HG02642 (cell line): ENCODE results near the gene ANKS1B.
"Not testable (repeated sequence)": the region's sequence is repeated elsewhere in the genome, so short reads cannot be mapped to it uniquely, and the experiment has no call there.

ENCODE experiments used
- ATAC-seq: cut with Tn5 transposase; IDR thresholded peaks from one replicate; pipeline ENCODE4 v1.9.1; 2021; ENCODE audit warnings: mild to moderate bottlenecking; ENCODE audit not compliant: unreplicated experiment, poor library complexity

The ANKS1B gene

GRCh38 chr12:98869886-98870503 is 1114.7 kb downstream of the ANKS1B start:
- ATAC-seq, result no peak

DNA sequence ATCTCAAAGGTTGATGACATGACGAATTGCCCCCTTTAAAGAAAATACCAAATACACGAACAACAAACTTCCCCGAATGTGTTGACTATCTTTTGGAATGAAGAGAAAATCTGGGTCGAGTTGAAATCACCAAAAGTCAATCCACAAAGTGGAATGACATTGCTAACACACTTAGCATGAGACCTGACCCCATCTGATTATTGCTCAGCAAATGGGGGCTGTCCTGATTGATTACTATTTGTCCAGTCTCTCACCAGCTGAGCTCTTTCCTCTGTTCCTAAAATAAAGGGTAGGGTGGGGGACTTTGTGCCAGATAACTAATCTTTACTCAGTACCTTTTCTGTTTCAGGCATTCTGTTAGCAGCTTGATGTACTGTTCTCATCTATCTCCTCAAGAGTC is 1116.2 kb downstream of the ANKS1B start:
- ATAC-seq, result no peak

GRCh38 chr12:98868076-98868475 is 1116.7 kb downstream of the ANKS1B start:
- no peak for ATAC-seq

DNA sequence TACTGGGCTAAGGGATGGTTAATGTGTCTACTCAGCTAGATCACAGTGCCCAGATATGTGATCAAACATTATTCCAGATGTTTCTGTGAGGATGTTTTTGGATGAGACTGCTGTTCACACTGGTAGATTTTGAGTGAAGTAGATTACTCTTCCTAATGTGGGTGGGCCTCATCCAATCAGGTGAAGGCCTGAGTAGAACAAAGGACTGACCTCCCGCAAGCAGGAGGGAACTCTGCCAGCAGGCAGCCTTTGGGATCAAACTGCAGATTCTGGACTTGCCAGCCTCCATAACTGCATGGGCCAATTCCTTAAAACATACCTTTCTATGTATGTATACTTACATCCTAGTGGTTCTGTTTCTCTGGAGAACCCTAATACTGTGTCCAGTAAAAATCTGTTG is 1120.4 kb downstream of the ANKS1B start:
- ATAC-seq, result no peak

DNA sequence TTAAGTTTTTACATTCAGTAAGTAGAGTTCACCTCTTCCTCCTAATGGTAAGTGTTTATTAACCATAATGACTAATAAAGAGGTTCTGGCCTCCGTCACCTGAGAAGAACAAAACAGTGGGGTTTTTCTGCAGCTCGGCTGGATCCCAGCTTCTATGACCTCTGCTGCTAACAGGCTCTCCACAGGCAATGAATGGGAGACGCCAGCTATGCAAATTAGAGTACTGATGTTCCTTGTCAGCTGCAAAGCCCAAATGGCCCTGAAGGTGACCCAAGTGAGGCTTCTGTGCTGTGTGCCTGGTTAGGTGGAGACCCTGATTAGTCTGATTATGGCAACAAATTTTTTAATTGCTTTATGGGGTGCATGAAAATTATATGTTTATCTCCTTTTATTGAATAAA is 1121.6 kb downstream of the ANKS1B start:
- ATAC-seq, result no peak

- no peak for ATAC-seq
These were observed 1123.5 kb downstream of the ANKS1B start for GRCh38 chr12:98861251-98861650.

DNA sequence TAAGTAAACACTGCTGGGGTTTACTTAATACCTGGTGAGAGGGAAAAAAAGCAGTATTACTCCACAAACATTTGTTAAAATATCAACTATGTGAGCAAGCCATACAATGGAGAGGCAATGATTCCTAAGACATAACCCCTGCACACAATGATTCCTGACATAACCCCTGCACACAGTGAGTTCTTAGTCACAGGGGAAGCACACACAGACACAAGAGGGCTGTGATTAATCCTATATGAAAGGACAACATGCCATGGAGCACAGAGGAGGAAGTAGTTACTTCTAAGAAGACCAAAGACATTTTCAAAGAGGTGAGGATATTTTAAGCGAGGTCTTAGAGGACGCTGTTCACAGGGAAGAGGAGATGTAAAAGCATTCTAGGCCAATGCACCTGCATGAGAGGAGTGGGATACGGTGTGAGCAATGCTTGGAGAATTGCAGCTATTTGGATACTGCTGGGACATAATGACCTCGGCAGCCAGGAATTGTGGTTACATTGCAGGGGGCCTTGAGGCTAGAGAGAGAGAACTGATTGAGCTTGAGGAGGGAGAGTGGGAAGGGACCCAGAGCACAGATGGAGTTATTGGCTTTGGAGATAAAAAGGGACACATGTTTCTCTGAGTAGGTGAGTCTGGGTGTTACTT is 1127.7 kb downstream of the ANKS1B start:
- ATAC-seq, result no peak

- ATAC-seq, result no peak
These were observed 1132.6 kb downstream of the ANKS1B start for GRCh38 chr12:98852181-98852580.

GRCh38 chr12:98847242-98847641 is 1137.5 kb downstream of the ANKS1B start:
- ATAC-seq, result no peak

- ATAC-seq, result no peak
These were observed 1138.8 kb downstream of the ANKS1B start for GRCh38 chr12:98845957-98846356.

DNA sequence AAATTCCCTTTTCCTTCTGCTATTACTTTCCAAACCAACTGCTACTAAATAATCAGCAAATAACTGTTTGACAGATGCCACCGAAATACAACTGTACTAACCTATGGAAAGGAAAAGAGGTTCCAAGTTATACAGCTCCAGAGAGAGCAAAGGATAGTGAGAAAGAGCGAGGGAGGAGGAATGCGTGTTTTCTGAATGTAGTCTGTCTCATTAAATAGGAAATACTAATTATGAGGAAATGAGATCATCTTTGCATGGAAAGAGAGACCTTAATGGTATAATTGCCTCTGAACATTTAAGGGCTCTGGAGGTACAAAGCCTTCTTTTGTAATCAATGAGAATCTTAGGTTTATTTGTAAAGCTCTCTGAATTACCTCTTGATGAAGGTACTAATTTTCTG is 1144.4 kb downstream of the ANKS1B start:
- ATAC-seq, result no peak

DNA sequence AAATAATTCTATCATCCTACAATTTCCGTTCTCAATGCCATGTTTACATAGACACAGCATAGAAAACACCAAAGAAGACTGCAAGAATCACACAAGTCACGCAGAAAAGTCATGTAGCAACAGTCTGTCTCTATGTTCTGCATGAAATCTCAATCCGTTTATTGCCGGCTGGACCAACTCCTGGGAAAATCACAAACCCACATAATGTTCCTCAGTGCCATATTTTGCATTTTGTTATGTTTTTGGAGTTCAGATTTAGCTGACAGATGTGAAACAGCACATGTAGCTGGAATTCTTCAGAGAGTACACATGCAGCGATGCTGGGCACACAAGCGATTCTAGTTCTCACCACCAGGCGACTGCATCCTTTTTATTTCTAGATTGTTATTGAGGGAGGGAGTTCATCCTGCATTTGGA is 1146.5 kb downstream of the ANKS1B start:
- no peak for ATAC-seq

- not testable (repeated sequence) for ATAC-seq
These were observed 1147.5 kb downstream of the ANKS1B start for GRCh38 chr12:98837134-98837752.

GRCh38 chr12:98830657-98831056 is 1154.1 kb downstream of the ANKS1B start:
- no peak for ATAC-seq

- ATAC-seq, result no peak
These were observed 1155.7 kb downstream of the ANKS1B start for GRCh38 chr12:98828802-98829600.

DNA sequence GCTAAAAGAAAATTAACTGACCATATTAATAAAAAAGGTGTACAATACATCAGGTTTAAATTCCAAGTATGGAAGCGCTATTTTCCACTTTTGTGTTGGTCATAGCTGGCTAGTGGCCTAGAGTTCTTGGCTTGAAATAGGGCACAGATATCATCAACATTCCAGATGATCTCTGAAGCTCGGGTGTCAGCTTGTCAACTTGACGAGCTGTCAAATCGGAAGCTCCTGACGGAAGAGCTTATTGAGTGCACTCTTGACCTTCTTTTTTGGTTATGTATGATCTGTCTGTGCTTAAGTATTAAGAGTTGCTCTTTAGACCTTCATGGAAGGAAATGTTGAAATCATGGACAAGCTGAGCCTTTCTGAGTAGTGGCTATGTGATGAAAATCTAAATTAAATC is 1161.7 kb downstream of the ANKS1B start:
- ATAC-seq, result no peak

- no peak for ATAC-seq
These were observed 1162.9 kb downstream of the ANKS1B start for GRCh38 chr12:98821866-98822265.

DNA sequence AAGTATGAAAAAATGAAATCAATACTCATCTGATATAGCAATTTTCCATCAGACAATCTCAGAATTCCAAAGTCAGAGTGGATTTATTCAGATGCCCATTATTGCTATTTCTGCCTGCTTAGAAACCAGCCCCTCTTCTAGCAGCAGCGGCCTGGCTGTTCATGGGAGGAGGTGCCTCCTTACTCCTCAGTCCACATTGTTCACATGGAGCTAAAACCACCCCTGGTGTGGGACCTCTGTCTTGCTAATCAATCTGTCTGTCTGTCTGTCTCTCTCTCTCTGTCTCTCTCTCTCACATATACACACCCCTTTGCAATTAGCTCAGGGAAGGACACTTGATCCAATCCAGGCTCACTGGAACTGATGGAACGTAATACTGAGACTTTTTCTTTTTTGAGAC is 1163.5 kb downstream of the ANKS1B start:
- ATAC-seq, result no peak

DNA sequence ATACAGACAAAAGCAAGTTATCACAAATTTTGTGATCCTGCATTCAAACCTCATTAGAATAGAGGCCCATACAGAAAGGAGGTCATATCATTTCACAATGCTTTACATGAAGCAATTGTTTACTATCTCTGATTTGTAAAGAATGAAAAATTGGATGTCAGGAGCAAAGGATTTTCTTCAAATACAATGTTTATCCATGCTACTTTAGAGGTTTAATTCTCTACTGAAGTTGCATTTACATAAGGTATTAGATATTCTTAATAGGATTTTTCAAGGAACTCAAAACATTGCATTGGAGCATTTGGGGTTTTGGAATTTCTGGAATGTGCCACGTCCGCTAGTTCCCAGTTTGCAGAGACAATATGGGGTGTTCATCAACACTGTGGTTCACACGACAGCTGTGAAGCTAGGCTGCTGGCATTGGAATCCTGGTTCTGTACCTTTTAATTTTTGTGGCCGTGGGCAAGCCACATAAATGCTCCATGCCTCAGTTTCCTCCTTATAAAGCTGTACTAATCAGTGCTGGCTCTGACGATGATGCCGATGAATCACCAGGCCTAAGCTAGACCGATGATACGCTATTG is 1164.8 kb downstream of the ANKS1B start:
- ATAC-seq, result no peak

DNA sequence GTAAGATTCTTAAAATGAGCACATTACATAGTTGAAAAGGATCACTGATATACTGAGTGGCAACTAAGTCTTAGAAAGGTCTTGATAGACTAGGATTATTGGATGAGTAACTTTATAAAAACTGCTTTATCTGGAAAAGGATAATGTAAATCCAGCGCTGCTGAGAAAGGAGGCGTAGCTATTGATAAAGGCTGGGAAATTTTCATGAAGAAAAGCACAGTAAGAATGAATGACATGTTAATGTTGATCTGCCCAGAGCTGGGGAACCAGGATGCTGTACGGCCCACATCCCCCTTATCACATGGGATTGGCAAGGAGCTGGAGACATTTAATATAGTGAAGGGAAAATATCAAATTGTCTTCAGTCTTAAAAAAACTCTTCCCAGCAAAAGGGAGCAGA is 1165.7 kb downstream of the ANKS1B start:
- ATAC-seq, result no peak

GRCh38 chr12:98818239-98818638 is 1166.5 kb downstream of the ANKS1B start:
- no peak for ATAC-seq
